Measurements from ENCODE around the gene ABHD17A.

ABHD17A gene

GRCh38 chr19:1839658-1840540 lies 45.4 kb downstream of the ABHD17A start:
- no peak for DNase-seq (ENCODE audit: low read depth in 2 of 2)

DNA sequence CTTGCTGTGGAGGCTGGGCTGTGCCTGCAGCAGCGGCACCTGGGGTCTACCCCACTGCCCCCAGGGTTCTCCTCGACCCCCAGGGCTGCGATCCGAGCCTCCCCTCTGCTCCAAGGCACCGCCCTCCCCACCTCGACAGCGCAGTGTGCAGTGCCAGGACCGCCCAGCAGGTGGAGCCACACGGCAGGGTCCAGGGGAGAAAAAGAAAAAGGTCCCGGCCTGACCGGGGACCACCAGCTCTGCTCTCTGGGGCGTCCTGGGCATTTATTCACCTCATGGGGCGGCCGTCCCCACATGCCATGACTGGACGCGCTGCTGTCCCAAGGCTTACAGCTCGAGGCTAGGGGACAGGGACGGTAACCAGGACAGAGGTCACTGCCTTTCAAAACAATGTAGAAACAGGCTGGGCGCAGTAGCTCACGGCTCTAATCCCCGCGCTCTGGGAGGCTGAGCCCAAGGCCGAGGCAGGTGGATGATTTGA lies 47.6 kb downstream of the ABHD17A start:
- DNase-seq (ENCODE audit: low read depth in 2 of 2) = peak in 1 of 2 donors; percentile 50

GRCh38 chr19:1837222-1837565 lies 48.1 kb downstream of the ABHD17A start:
- no peak for DNase-seq (ENCODE audit: low read depth in 2 of 2)

- no peak for DNase-seq (ENCODE audit: low read depth in 2 of 2)
These were observed 48.7 kb downstream of the ABHD17A start for GRCh38 chr19:1836458-1837221.

DNA sequence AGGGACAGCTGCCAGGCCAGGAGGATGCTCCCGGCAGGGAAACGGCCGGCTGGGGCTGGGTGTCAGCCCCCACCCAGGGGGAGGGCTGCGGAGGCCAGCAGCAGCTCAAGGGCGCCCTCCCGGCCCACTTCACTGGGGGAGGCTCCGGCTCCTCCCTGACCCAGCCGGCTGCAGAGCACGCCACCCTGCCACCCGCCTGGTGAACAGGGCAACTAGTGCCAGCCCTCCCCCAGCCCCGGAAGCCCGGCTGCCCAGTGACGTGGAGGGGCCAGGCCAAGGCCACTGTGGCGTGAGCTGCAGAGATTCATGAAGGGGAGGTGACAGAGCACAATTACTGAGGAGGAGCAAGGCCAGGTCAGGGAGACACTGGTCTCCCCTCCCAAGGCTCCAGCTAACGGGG lies 51.8 kb downstream of the ABHD17A start:
- no peak for DNase-seq (ENCODE audit: low read depth in 2 of 2)

GRCh38 chr19:1832046-1832663 lies 53.1 kb downstream of the ABHD17A start:
- DNase-seq (ENCODE audit: low read depth in 2 of 2) = no peak

DNA sequence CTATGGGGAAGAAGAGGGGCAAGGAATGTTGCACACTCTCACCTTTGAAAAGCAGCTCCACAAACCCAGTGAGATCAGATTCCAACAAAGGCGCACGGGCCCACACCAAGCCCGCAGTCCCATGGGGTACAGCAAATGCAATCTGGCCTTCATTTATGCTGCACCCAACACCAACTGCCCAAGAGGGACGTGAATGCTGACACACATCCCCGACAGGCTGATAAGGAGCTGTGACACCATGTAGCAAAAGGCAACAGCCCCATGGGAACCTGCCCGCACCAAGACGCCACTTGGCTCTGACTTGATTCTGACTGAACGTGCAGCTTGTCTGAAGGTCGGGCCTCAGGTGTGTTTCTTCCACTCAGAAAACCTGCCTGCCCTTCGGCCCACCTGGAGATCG lies 54.3 kb downstream of the ABHD17A start:
- DNase-seq (ENCODE audit: low read depth in 2 of 2) = no peak

DNA sequence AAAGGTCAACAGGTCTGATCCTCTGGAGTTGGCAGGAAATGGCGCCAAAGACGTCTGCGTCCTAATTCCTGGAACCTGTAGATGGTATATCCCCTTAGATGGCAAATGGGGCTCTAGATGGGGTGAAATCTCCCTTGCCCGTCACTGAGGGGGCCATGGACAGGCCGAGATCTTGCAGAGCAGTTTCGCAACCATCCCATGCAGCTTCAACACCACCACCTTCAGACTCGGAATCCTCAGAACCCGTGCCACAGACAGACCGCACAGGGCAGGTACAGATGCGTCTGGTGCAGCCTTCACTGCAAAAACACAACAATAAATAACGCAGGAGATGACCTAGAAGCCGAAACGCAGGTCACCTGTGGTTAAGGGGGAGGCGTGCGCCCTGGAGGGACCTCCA lies 54.7 kb downstream of the ABHD17A start:
- no peak for DNase-seq (ENCODE audit: low read depth in 2 of 2)

DNA sequence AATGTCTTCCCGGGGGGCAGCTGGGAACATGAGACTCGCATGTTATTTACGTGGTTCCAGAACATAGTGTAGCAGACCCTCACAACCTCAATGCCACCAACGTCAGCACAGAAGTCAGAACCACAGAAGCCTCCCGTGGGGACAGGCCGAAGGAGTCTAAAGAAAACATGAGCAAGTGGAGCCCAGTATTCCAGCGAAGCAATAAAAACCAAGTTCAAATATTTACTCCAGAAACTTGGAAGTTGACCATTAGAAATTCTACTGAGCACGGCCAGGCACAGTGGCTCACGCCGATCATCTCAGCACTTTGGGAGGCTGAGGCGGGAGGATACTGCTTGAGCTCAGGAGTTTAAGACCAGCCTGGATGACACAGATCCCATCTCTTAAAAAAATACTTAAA lies 55.3 kb downstream of the ABHD17A start:
- no peak for DNase-seq (ENCODE audit: low read depth in 2 of 2)

GRCh38 chr19:1828279-1829238 lies 56.7 kb downstream of the ABHD17A start:
- DNase-seq (ENCODE audit: low read depth in 2 of 2) = no peak

GRCh38 chr19:1827566-1828278 lies 57.6 kb downstream of the ABHD17A start:
- DNase-seq (ENCODE audit: low read depth in 2 of 2) = no peak
